Progenitor cell of endocrine pancreas (in vitro differentiated cells): Measurements from ENCODE around the gene CNTN5. TPM values are rescaled to one million over a fixed set of nuclear protein-coding genes. Genes with fewer than 3 reads are reported as not detected.
"Not testable (repeated sequence)": the region's sequence is repeated elsewhere in the genome, so short reads cannot be mapped to it uniquely, and the experiment has no call there.

ENCODE experiments used
- DNase-seq: peaks from one replicate; pipeline ENCODE4 v3.0.0; 2021; ENCODE audit warnings: low spot score; ENCODE audit not compliant: unreplicated experiment
- H3K27ac Mint-ChIP-seq: 2 replicates; pipeline ENCODE4 v1.8.0; 2021; ENCODE audit warnings: mild to moderate bottlenecking, moderate library complexity, mixed read lengths
- H3K27me3 Mint-ChIP-seq: 2 replicates; pipeline ENCODE4 v1.8.0; 2021; ENCODE audit warnings: mixed read lengths
- H3K36me3 Mint-ChIP-seq: 2 replicates; pipeline ENCODE4 v1.8.0; 2022; ENCODE audit warnings: mixed read lengths; ENCODE audit not compliant: insufficient read depth
- H3K4me1 Mint-ChIP-seq: 2 replicates; pipeline ENCODE4 v1.8.0; 2021; ENCODE audit warnings: low read depth, mixed read lengths
- H3K4me3 Mint-ChIP-seq: 2 replicates; pipeline ENCODE4 v1.8.0; 2021; ENCODE audit warnings: low read depth, mild to moderate bottlenecking, moderate library complexity, mixed read lengths
- H3K9me3 Mint-ChIP-seq: 2 replicates; pipeline ENCODE4 v1.8.0; 2021; ENCODE audit warnings: low read depth, mixed read lengths
- total RNA-seq: library from RNA; stranded (reverse); gene quantifications from 2 replicates; pipeline ENCODE4 v1.2.1, GENCODE V29; 2021
- TF ChIP-seq, protein P1 (sequence below): fragments of 200-600 bp; sonication (generic); IDR thresholded peaks from one replicate; pipeline ENCODE4 v1.5.0; 2021; ENCODE audit warnings: antibody characterized with exemption, mild to moderate bottlenecking; ENCODE audit not compliant: unreplicated experiment

Gene CNTN5
- total RNA-seq, 1 donor from 2014 or later = 0.50 TPM

DNA sequence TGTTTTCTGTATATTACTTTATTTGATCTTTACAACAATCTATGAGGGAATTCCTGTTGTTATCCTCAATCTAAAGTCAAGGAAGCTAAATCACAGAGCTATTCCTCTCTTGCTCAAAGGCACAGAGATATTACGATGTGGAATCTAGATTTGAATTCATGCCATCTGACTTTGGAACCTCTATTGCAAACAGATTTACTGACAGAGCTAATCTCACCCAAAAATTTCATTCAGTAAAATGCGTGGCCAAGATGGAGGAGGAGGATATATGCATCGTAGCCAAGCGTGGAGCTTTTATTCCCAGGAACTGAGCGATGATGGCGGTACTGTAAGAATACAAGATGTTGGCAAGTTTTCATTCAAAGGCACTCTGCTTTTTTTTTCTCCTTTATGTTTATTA is 791.8 kb downstream of the CNTN5 start:
- no peaks in the 10 kb centered on the region for H3K9me3 Mint-ChIP-seq
- H3K27ac Mint-ChIP-seq = no peak overlapping the region
- no peaks in the 10 kb centered on the region for H3K36me3 Mint-ChIP-seq
- TF ChIP-seq, protein P1, sequence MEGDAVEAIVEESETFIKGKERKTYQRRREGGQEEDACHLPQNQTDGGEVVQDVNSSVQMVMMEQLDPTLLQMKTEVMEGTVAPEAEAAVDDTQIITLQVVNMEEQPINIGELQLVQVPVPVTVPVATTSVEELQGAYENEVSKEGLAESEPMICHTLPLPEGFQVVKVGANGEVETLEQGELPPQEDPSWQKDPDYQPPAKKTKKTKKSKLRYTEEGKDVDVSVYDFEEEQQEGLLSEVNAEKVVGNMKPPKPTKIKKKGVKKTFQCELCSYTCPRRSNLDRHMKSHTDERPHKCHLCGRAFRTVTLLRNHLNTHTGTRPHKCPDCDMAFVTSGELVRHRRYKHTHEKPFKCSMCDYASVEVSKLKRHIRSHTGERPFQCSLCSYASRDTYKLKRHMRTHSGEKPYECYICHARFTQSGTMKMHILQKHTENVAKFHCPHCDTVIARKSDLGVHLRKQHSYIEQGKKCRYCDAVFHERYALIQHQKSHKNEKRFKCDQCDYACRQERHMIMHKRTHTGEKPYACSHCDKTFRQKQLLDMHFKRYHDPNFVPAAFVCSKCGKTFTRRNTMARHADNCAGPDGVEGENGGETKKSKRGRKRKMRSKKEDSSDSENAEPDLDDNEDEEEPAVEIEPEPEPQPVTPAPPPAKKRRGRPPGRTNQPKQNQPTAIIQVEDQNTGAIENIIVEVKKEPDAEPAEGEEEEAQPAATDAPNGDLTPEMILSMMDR = no peak
- H3K4me3 Mint-ChIP-seq = no peak overlapping the region
- H3K27me3 Mint-ChIP-seq = no peaks in the 10 kb centered on the region
- no peak for DNase-seq
- no peaks in the 10 kb centered on the region for H3K4me1 Mint-ChIP-seq

DNA sequence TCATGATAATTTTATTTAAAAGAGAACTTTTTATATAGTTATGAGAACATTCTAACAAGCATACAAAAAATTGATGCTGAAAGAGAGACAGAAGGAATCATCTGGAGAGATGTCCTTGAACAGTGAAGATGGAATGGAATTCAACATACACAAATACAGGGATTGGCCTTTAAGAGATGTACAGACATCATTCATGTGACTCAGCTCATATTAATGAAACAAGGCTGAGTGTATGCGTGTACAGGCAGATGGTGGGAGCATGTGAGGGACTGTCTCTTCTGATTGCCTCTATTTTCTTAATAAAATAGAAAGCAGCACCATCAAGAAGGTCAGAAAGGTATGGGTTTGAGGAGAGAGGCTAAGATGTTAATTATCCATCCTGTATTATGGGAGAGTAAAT is 793.3 kb downstream of the CNTN5 start:
- Mint-ChIP-seq H3K27ac (no peak overlapping the region), H3K4me3 (no peak overlapping the region), H3K36me3 (no peaks in the 10 kb centered on the region), H3K27me3 (no peaks in the 10 kb centered on the region), H3K4me1 (no peaks in the 10 kb centered on the region), H3K9me3 (no peaks in the 10 kb centered on the region)
- TF ChIP-seq, protein P1 = no peak
- no peak for DNase-seq

DNA sequence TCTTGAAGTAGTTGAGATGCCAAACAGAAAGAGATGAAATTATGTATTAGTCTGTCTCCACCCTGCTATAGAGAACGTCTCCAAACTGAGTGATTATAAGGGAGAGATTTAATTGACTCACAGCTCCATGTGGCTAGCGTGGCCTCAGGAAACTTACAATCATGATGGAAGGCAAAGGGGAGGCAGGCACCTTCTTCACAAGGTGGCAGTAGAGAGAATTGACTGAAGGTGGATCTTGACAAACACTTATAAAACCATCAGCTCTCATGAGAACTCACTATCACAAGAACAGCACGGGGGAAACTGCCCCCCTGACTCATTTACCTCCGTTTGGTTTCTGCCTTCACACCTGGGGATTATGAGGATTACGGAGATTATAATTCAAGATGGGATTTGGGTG is 794.0 kb downstream of the CNTN5 start:
- peaks cover 4% of the 10 kb centered on the region for H3K9me3 Mint-ChIP-seq
- H3K27me3 Mint-ChIP-seq = no peaks in the 10 kb centered on the region
- no peaks in the 10 kb centered on the region for H3K4me1 Mint-ChIP-seq
- TF ChIP-seq, protein P1 = no peak
- H3K27ac Mint-ChIP-seq = no peak overlapping the region
- DNase-seq = no peak
- no peak overlapping the region for H3K4me3 Mint-ChIP-seq
- H3K36me3 Mint-ChIP-seq = no peaks in the 10 kb centered on the region

DNA sequence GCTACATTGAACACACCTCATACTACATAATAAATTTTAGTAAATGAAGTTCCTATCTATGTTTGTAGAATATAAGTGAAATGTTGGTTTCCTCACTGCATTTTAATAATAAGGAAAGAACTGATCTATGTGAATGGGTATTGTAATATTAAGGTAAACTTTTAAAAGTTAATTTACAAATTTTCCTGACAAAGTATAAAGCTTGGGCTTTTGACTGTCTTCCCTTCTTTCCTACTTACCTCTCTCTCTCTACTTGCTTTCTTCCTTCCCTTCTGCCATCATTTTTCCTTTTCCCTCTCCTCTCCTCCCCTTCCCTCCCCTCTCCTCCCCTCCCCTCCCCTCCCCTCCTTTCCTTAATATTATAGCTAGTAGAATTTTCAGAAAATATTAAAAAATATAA is 798.2 kb downstream of the CNTN5 start:
- H3K9me3 Mint-ChIP-seq = peaks cover 4% of the 10 kb centered on the region
- no peaks in the 10 kb centered on the region for H3K36me3 Mint-ChIP-seq
- H3K4me3 Mint-ChIP-seq = no peak overlapping the region
- H3K27ac Mint-ChIP-seq = no peak overlapping the region
- DNase-seq = no peak
- H3K27me3 Mint-ChIP-seq = no peaks in the 10 kb centered on the region
- TF ChIP-seq, protein P1 = no peak
- no peaks in the 10 kb centered on the region for H3K4me1 Mint-ChIP-seq

DNA sequence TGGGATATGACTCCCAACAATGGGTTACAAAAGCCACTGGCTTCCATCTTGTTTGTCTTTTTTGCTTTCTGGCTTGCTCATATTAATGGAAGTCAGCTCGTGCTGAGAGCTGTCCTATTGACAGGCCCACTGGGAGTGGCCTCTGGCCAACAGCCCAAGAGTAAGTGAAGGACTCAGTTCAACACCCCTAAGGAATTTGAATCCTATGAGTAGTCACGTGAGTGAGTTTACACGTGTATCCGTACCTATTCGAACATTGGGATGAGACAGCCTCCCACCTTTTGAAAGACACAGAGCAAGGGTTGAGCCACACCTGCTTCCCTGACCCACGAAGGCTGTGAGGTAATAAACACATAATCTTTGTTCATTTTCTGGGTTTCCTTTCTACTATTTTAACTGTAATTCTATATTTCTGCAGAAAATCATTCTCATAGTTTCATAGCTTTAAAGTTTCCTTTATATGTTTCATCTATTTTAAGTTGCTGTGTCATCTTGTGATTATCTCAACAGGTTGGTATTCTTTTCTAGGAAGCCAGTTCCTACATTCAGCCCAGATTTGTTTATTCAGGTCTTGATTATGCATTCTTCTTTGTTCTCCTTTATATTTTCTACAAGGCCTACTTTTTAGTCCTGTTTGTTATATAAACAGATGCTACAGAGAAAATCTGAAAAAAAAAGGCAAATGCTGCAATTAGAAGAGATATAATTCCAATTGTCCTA is 802.3 kb downstream of the CNTN5 start:
- Mint-ChIP-seq H3K27ac (no peak overlapping the region), H3K4me3 (no peak overlapping the region), H3K27me3 (no peaks in the 10 kb centered on the region), H3K9me3 (peaks cover 4% of the 10 kb centered on the region), H3K4me1 (no peaks in the 10 kb centered on the region), H3K36me3 (no peaks in the 10 kb centered on the region)
- no peak for DNase-seq
- TF ChIP-seq, protein P1 = no peak

DNA sequence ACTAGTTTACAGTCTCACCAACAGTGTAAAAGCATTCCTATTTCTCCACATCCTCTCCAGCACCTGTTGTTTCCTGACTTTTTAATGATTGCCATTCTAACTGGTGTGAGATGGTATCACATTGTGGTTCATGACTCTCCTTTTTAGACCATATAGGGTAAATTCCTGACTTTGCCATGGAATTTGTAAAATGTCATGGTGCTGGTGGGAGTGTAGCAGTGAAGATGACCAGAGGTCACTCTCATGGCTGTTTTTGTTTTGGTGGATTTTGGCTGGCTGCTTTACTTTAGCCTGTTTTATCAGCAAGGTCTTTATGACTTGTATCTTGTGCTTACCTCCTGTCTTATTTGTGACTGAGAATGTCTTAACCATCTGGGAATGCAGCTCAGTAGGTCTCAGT is 816.0 kb downstream of the CNTN5 start:
- H3K4me3 Mint-ChIP-seq, H3K27me3 Mint-ChIP-seq, H3K4me1 Mint-ChIP-seq, DNase-seq, H3K27ac Mint-ChIP-seq, H3K36me3 Mint-ChIP-seq, H3K9me3 Mint-ChIP-seq: not testable (repeated sequence)
